Keratinocyte (primary cell): ENCODE data around the gene CD177. TPM values are rescaled to one million over a fixed set of nuclear protein-coding genes. Genes with fewer than 3 reads are reported as not detected.
"Not testable (repeated sequence)": the region's sequence is repeated elsewhere in the genome, so short reads cannot be mapped to it uniquely, and the experiment has no call there.

Experiments
- DNase-seq: peaks from one replicate; pipeline ENCODE4 v3.0.0-alpha.2; 2011; ENCODE audit warnings: low read depth, missing footprints, low spot score
- FAIRE-seq: peaks from 2 replicates; lab custom pipeline; 2011; peaks lifted over from hg19 to GRCh38; lab: Jason Lieb, UNC
- H2AFZ ChIP-seq: 2 replicates; pipeline ENCODE4 v1.6.0; 2012; ENCODE audit warnings: low read length, control low read depth, inconsistent platforms; ENCODE audit not compliant: control insufficient read depth
- H3K27ac ChIP-seq: 2 replicates; pipeline ENCODE4 v1.5.1; 2011; ENCODE audit warnings: low read length; ENCODE audit not compliant: control insufficient read depth, insufficient read depth
- H3K27me3 ChIP-seq: 3 replicates; pipeline ENCODE4 v1.6.0; 2011; ENCODE audit warnings: low read length; ENCODE audit not compliant: control insufficient read depth, insufficient read depth; ENCODE audit errors: extremely low read depth
- H3K36me3 ChIP-seq, 2 experiments: 2 replicates in 1 of 2; 3 replicates in 1 of 2; pipeline ENCODE4 v1.5.1; 2011; ENCODE audit warnings: low read length in 2 of 2, mild to moderate bottlenecking in 1 of 2; ENCODE audit not compliant: control insufficient read depth in 2 of 2, insufficient read depth in 2 of 2; ENCODE audit errors: extremely low read depth in 1 of 2
- H3K4me1 ChIP-seq: 3 replicates; pipeline ENCODE4 v1.5.1; 2011; ENCODE audit warnings: low read length; ENCODE audit not compliant: control insufficient read depth, insufficient read depth; ENCODE audit errors: extremely low read depth
- H3K4me2 ChIP-seq: 3 replicates; pipeline ENCODE4 v1.6.0; 2011; ENCODE audit warnings: low read depth, low read length; ENCODE audit not compliant: control insufficient read depth, insufficient read depth; ENCODE audit errors: extremely low read depth
- H3K4me3 ChIP-seq, 3 experiments: fragments of 200-600 bp in 1 of 3; sonication (generic) in 1 of 3; 2 replicates in 2 of 3; 3 replicates in 1 of 3; pipeline ENCODE4 v1.5.1; 2011 to 2016; ENCODE audit warnings: low read length in 3 of 3, mild to moderate bottlenecking in 3 of 3, control low read depth in 2 of 3, inconsistent platforms in 1 of 3, low read depth in 1 of 3, mixed read lengths in 1 of 3, mixed run types in 1 of 3, moderate library complexity in 1 of 3; ENCODE audit not compliant: control insufficient read depth in 2 of 3, insufficient read depth in 2 of 3; ENCODE audit errors: extremely low read depth in 1 of 3
- H3K79me2 ChIP-seq: 2 replicates; pipeline ENCODE4 v1.6.0; 2012; ENCODE audit warnings: low read length; ENCODE audit not compliant: control insufficient read depth, insufficient read depth
- H3K9ac ChIP-seq: 3 replicates; pipeline ENCODE4 v1.6.0; 2011; ENCODE audit warnings: low read length; ENCODE audit not compliant: control insufficient read depth, insufficient read depth; ENCODE audit errors: extremely low read depth
- H3K9me1 ChIP-seq: 3 replicates; pipeline ENCODE4 v1.6.0; 2011; ENCODE audit warnings: low read length; ENCODE audit not compliant: control insufficient read depth, insufficient read depth; ENCODE audit errors: extremely low read depth
- H3K9me3 ChIP-seq: 2 replicates; pipeline ENCODE4 v1.5.1; 2012; ENCODE audit warnings: low read depth, low read length; ENCODE audit not compliant: control insufficient read depth
- H4K20me1 ChIP-seq: 3 replicates; pipeline ENCODE4 v1.6.0; 2011; ENCODE audit warnings: low read length; ENCODE audit not compliant: control insufficient read depth, insufficient read depth; ENCODE audit errors: extremely low read depth
- CTCF ChIP-seq, 3 experiments: IDR thresholded peaks in 1 of 3; conservative IDR thresholded peaks in 1 of 3; optimal IDR thresholded peaks in 1 of 3; 2 replicates in 2 of 3; 3 replicates in 1 of 3; pipeline versions ENCODE3 to v1.5.1; 2011; ENCODE audit warnings: low read length in 3 of 3, mild to moderate bottlenecking in 3 of 3, moderate library complexity in 2 of 3, control low read depth in 1 of 3, inconsistent platforms in 1 of 3; ENCODE audit not compliant: insufficient read depth in 2 of 3; ENCODE audit errors: extremely low read depth in 1 of 3
- EZH2 ChIP-seq: IDR thresholded peaks from one replicate; pipeline ENCODE4 v1.6.1; 2012; ENCODE audit warnings: inconsistent platforms, mild to moderate bottlenecking, low read length, moderate library complexity
- dilution Hi-C: fragments of 300-500 bp; cut with MboI; formaldehyde crosslinking; loops from one replicate; pipeline ENCODE4 v1.7.0; 2020; ENCODE audit warnings: low sequenced_read_pairs; ENCODE audit not compliant: extremely low pct_ligation_motif_present
- polyA plus RNA-seq, 5 experiments: library from polyadenylated mRNA; depleted of rRNA in 3 of 5; stranded (reverse) in 3 of 5; stranded (forward) in 1 of 5; unstranded in 1 of 5; fragments of >200 nt; gene quantifications; 1 replicate in 1 of 5; 2 replicates in 3 of 5; 3 replicates in 1 of 5; pipeline versions ENCODE4 v1.2.1 to v1.2.3, GENCODE V29; 2011 to 2012; ENCODE audit warnings: missing spikeins in 2 of 5, low read depth in 1 of 5, low replicate concordance in 1 of 5

CD177 gene
- polyA plus RNA-seq, 1 donor (not counting 4 experiments of a cell fraction or from before 2014, with no cell fraction given), result 1.1 TPM

GRCh38 chr19:43318796-43319314, 34.6 kb upstream of the CD177 start:
- Histone ChIP-seq H3K9ac (no peak overlapping the region), H3K4me2 (no peak overlapping the region), H3K4me3 (no peak overlapping the region), H3K4me1 (peaks cover 4% of the 10 kb centered on the region), H3K27me3 (no peaks in the 10 kb centered on the region), H3K79me2 (no peaks in the 10 kb centered on the region), H4K20me1 (no peaks in the 10 kb centered on the region), H3K9me3 (no peaks in the 10 kb centered on the region), H3K36me3 (no peaks in the 10 kb centered on the region), H3K9me1 (no peaks in the 10 kb centered on the region), H2AFZ (no peak overlapping the region), H3K27ac (no peak overlapping the region)
- FAIRE-seq, result no peak
- DNase-seq, result no peak
- dilution Hi-C loops, result no loop called here
- TF ChIP-seq EZH2 (no peak), CTCF (optimal IDR thresholded peaks at IDR 0.05 in 1 of 3, IDR thresholded peaks at IDR 0.05 in 1 of 3, conservative IDR thresholded peaks at IDR 0.05 in 1 of 3; ENCODE audit: extremely low read depth in 1 of 3, insufficient read depth in 2 of 3, low read length in 3 of 3) (no peak)

GRCh38 chr19:43320546-43320945, 32.9 kb upstream of the CD177 start:
- no peaks in the 10 kb centered on the region for H4K20me1 ChIP-seq
- no peaks in the 10 kb centered on the region for H3K9me1 ChIP-seq
- no peaks in the 10 kb centered on the region for H3K27me3 ChIP-seq
- FAIRE-seq, result no peak
- TF ChIP-seq CTCF (optimal IDR thresholded peaks at IDR 0.05 in 1 of 3, IDR thresholded peaks at IDR 0.05 in 1 of 3, conservative IDR thresholded peaks at IDR 0.05 in 1 of 3; ENCODE audit: extremely low read depth in 1 of 3, insufficient read depth in 2 of 3, low read length in 3 of 3), result no peak
- H3K36me3 ChIP-seq, result no peaks in the 10 kb centered on the region
- H3K27ac ChIP-seq, result no peak overlapping the region
- peaks cover 4% of the 10 kb centered on the region for H3K4me1 ChIP-seq
- no peak overlapping the region for H3K4me2 ChIP-seq
- H3K4me3 ChIP-seq, result no peak overlapping the region
- no peaks in the 10 kb centered on the region for H3K9me3 ChIP-seq
- dilution Hi-C loops, result no loop called here
- H3K9ac ChIP-seq, result no peak overlapping the region
- no peak for DNase-seq
- no peak overlapping the region for H2AFZ ChIP-seq
- H3K79me2 ChIP-seq, result no peaks in the 10 kb centered on the region

- H3K9me3 ChIP-seq, DNase-seq, H3K27me3 ChIP-seq, H3K9ac ChIP-seq, H3K4me3 ChIP-seq, H3K4me2 ChIP-seq, H3K4me1 ChIP-seq, H3K9me1 ChIP-seq, FAIRE-seq, dilution Hi-C loops, H2AFZ ChIP-seq, H3K27ac ChIP-seq, H3K79me2 ChIP-seq, H4K20me1 ChIP-seq, H3K36me3 ChIP-seq: not testable (repeated sequence)
These were observed 26.7 kb upstream of the CD177 start for GRCh38 chr19:43326761-43327160.

GRCh38 chr19:43328561-43328960, 24.9 kb upstream of the CD177 start:
- H3K4me2 ChIP-seq, H3K9ac ChIP-seq, H4K20me1 ChIP-seq, H3K27ac ChIP-seq, H2AFZ ChIP-seq, H3K79me2 ChIP-seq, H3K36me3 ChIP-seq, FAIRE-seq, dilution Hi-C loops, H3K9me1 ChIP-seq, DNase-seq, H3K27me3 ChIP-seq, H3K4me1 ChIP-seq, H3K4me3 ChIP-seq, H3K9me3 ChIP-seq: not testable (repeated sequence)
